GM21529 (cell line): ENCODE data around the gene TNNT2.

Source experiments
- ATAC-seq: cut with Tn5 transposase; IDR thresholded peaks from one replicate; pipeline ENCODE4 v1.9.1; 2021; ENCODE audit not compliant: unreplicated experiment

Gene TNNT2

DNA sequence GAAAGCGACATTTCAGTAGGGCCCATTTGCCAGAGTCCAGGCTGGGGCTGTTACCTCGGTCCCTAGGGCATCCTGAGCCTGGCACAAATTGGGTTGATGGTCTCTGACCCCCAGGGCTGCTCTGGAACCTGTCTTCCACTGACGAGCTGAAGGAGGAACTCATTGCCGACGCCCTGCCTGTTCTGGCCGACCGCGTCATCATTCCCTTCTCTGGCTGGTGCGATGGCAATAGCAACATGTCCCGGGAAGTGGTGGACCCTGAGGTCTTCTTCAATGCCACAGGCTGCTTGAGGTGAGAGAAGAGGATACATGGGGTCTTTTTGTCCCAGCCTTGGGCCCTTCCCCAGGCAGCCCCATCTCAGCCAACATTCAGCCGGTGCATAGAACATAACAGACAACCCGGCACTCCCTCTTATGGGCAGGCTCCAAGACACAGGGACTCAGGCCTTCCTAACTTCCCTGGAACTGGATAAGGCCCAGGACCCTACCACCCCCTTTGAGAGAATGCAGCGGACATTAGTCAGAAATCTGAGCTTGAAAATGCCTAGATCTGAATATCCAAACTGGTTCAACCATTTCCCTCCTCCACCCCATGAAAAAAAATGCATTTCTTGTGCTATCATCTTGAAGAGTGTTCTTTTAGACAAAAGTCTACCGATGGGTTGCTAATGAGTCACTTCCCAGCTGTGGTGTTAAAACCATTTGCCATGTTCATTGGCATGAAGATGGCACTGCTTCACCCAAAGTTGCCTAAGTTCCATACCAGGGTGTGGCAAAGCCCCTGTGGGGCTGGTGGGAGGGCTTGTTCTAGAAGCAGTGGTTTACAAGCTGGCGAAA is 58.8 kb downstream of the TNNT2 start:
- no peak for ATAC-seq

DNA sequence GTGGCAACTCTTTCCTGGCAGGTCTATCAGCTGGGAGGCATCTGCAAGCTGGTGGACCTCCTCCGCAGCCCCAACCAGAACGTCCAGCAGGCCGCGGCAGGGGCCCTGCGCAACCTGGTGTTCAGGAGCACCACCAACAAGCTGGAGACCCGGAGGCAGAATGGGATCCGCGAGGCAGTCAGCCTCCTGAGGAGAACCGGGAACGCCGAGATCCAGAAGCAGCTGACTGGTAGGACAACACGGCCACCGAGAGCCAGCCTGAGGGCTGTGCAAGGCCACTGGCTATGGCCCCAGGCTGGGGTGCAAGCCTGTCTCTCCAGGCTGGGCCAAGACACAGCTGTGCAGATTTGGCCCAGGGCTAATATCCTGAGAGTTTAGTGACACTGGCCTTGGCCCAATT is 59.9 kb downstream of the TNNT2 start:
- no peak for ATAC-seq

DNA sequence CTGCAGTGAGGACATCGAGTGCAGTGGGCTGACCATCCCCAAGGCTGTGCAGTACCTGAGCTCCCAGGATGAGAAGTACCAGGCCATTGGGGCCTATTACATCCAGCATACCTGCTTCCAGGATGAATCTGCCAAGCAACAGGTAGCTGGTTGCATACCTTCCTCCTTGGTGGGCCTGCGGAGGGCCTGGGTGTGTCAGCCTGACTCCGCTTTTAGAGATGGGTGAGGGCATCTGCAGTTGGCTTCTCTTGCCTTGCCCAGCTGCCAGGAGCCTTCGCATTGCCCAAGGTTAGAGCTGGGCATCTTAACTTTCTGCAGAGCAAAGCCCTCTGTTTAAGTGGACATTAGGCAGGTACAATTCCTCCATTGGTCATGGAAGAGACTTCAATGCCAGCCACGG is 60.9 kb downstream of the TNNT2 start:
- ATAC-seq: no peak

DNA sequence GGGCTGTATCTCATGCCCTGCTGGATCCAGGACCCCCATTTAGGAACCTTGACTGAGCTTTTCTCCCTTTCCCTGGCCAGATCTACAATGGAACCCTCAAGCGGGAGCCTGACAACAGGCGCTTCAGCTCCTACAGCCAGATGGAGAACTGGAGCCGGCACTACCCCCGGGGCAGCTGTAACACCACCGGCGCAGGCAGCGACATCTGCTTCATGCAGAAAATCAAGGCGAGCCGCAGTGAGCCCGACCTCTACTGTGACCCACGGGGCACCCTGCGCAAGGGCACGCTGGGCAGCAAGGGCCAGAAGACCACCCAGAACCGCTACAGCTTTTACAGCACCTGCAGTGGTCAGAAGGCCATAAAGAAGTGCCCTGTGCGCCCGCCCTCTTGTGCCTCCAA is 64.4 kb downstream of the TNNT2 start:
- no peak for ATAC-seq

DNA sequence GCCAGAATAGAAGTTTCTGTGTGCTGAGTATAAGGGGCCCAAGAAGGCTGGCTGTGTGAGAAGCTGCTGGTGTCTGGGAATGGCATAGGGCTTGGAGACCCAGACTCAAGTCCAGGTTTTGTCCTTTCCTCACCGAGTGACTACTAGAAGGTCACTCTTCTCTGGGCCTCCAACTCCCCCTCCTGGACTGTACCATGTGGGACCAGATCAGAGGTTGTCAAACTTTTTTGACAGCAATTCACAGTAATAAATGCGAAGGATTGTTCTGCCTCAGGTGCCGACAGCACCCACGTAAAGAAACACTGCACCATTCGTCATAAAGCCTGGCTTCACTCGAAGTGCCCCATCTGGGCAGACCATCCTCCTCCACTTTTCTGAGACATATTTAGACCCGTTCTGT is 65.2 kb downstream of the TNNT2 start:
- no peak for ATAC-seq

DNA sequence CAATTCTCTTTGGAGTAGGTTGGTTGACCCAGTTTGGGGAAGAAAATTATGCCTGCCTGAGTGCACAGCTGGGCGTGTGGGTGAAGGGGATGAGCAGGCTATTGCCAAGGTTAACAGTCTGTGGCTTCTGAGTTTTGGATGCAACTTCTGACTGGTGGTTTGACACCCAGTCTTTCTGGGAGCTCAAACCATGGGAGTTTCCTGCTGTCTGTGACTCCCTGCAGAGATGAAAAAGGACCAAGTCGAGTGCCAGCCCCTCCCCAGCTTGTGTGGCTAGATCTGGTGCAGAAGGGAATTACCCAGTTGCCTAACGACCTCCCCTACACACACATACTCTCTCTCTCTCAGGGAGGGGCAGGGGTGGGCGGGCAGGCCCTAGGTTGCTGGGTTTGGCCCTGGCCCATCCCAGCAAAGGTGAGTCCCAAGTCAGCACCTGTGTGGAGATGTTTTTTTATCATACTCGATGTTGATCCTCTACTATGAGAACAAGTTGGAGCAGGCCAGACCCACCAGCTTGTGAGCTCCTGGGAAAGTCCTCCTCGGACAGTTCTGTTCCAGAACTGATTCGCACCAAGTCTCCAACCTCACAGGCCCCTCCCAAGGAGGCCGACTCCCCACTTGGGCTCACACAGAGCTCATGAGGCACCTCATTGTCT is 66.0 kb downstream of the TNNT2 start:
- ATAC-seq: no peak

DNA sequence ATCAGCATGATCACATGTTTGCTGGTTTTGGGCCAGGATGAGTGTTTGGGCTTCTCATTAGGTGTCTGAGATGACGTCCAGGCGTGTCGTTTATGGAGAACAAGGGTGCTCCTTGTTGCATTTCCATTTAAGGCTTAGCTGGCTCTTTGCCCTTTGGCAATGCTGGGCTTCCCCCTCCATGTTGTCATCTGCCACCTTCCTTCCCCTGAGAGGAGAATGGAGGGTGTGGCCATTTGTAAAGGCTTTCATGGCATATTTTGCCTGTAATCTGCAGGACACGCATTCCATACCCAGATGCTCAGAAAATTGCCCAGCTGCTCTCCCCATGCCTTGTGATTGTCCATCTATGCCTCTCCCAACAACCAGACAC is 66.5 kb downstream of the TNNT2 start:
- no peak for ATAC-seq

DNA sequence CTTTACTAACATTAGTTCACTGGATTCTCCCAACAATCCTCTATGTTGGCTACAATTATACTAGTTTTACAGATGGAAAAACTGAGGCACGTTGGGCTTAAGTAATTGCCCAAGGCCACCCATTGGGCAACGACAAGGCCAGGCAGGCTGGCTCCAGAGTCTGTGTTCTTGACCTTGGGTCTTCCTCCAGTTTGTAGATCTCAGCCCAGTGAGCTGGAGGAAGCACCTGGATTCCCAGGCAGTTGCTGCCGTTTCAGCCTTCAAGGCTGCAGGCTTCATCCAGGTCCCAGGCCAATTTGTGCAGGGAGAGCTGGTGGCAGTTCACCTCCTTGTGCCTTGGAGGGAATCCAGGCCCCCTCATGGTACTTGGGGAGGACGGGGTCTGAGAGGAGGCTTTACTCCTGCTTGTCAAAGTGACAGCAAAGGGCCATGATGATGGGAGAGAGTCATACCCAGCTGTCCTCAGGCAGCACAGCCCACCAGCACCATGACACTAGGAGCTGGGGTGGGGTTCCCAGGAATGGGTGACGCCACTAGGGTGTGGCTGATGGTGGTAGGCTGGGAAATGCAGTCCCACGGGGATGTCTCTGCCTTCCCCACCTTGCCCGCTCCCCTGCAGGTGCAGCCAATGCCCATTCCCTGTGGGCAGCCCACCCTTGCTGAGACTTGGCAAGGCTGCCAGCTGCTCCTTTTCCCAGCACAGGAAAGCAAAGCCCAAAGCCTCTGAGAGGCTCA is 67.1 kb downstream of the TNNT2 start:
- ATAC-seq: no peak

DNA sequence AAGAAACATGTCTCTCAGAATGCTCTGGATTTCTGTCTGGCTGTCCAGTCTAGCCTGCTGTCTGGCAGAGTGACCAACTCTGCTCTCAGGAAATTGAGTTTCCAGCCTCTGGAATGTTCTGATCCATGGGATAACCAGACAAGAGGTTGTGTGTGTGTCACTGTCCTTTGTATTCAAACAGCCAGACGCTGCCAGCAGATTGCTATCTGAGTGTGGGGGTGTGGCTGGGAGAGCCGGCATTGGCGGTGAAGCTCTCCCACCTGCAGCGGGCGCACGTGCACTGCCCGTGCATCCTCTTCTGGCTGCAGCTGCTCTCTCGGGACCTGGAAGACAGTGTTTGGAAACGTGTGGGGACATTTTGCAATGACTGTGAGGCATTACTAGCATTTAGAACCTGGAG is 68.1 kb downstream of the TNNT2 start:
- ATAC-seq: no peak
